Colonic mucosa (tissue), 4 donors: ENCODE data around the gene ADGRB2. TPM values are rescaled to one million over a fixed set of nuclear protein-coding genes. Genes with fewer than 3 reads are reported as not detected.
A peak's percentile ranks its signal among the peaks of the same experiment; 100 is the strongest.

Experiments
- DNase-seq: peaks from one replicate; pipeline ENCODE4 v3.0.0-alpha.2; 2020
- H3K27ac ChIP-seq: fragments of 200-600 bp; one replicate; pipeline ENCODE4 v1.8.0; 2021
- H3K27me3 ChIP-seq: fragments of 200-600 bp; one replicate; pipeline ENCODE4 v1.8.0; 2021
- H3K36me3 ChIP-seq: fragments of 200-600 bp; one replicate; pipeline ENCODE4 v1.8.0; 2021
- H3K4me1 ChIP-seq: fragments of 200-600 bp; one replicate; pipeline ENCODE4 v1.8.0; 2021; ENCODE audit warnings: mild to moderate bottlenecking
- H3K4me3 ChIP-seq: fragments of 200-600 bp; one replicate; pipeline ENCODE4 v1.8.0; 2021
- H3K9ac ChIP-seq, 2 donors: one replicate each; pipeline ENCODE4 v1.7.0; 2013; ENCODE audit warnings: control low read depth in 2 of 2, low read depth in 2 of 2, low read length in 2 of 2
- H3K9me3 ChIP-seq: fragments of 200-600 bp; one replicate; pipeline ENCODE4 v1.8.0; 2021
- CTCF ChIP-seq: fragments of 200-600 bp; IDR thresholded peaks from one replicate; pipeline ENCODE4 v1.8.0; 2022; ENCODE audit warnings: antibody characterized with exemption, mild to moderate bottlenecking
- intact Hi-C: fragments of 100-400 bp; cut with DNase I; formaldehyde crosslinking; loops from one replicate; pipeline ENCODE4 v1.14.1; 2022
- total RNA-seq, 2 donors: library from RNA; stranded (reverse); fragmentation: NEBNext Ultra II Directional in 1 of 2; extraction: Animal tissue kit (Norgen Biotek cat#: 25700) in 1 of 2; gene quantifications; one replicate each; pipeline ENCODE4 v1.2.1, GENCODE V29; 2021
- donor health status: healthy.
- donor health status: DM: no; HTN: no; CAD: no.
- donor health status: DM: no; HTN: no; CAD: no.

Gene ADGRB2
- total RNA-seq, 2 donors from 2014 or later = 0.59 to 1.6 TPM

- no peak overlapping the region for H3K9ac ChIP-seq
- H3K36me3 ChIP-seq = no peaks in the 10 kb centered on the region
- no peak for DNase-seq
- H3K4me3 ChIP-seq = peak overlapping the region; percentile 31
- peaks cover 11% of the 10 kb centered on the region for H3K4me1 ChIP-seq
- peak; percentile 10 for TF ChIP-seq CTCF
- no peaks in the 10 kb centered on the region for H3K27me3 ChIP-seq
- H3K9me3 ChIP-seq = no peaks in the 10 kb centered on the region
- intact Hi-C loops = loop anchor here (10.0 kb wide), 1 partner anchor 69 kb away; no protein-coding TSS in a partner anchor
- peak overlapping the region; percentile 89 for H3K27ac ChIP-seq
Observed at GRCh38 chr1:31715873-31716220, 48.3 kb downstream of the ADGRB2 start.

- intact Hi-C loops = loop anchor here (10.0 kb wide), 1 partner anchor 70 kb away; no protein-coding TSS in a partner anchor
- Histone ChIP-seq H3K9ac (peak overlapping the region; percentile 39 to 51), H3K9me3 (no peaks in the 10 kb centered on the region), H3K27me3 (no peaks in the 10 kb centered on the region), H3K4me1 (peaks cover 11% of the 10 kb centered on the region), H3K36me3 (no peaks in the 10 kb centered on the region), H3K27ac (peak overlapping the region; percentile 89), H3K4me3 (peak overlapping the region; percentile 31)
- peak; percentile 86 for TF ChIP-seq CTCF
- peak; percentile 97 for DNase-seq
Observed at GRCh38 chr1:31715087-31715872, 48.9 kb downstream of the ADGRB2 start.

- H3K36me3 ChIP-seq = no peaks in the 10 kb centered on the region
- peaks cover 11% of the 10 kb centered on the region for H3K4me1 ChIP-seq
- DNase-seq = peak; percentile 66
- H3K27me3 ChIP-seq = no peaks in the 10 kb centered on the region
- no peaks in the 10 kb centered on the region for H3K9me3 ChIP-seq
- no peak overlapping the region for H3K9ac ChIP-seq
- H3K4me3 ChIP-seq = peak overlapping the region; percentile 31
- intact Hi-C loops = loop anchor here (10.0 kb wide), 1 partner anchor 70 kb away; no protein-coding TSS in a partner anchor
- TF ChIP-seq CTCF = no peak
- H3K27ac ChIP-seq = peak overlapping the region; percentile 89
Observed at GRCh38 chr1:31714442-31715086, 49.6 kb downstream of the ADGRB2 start.

GRCh38 chr1:31712630-31713029, 51.5 kb downstream of the ADGRB2 start:
- Histone ChIP-seq H3K27ac (peak overlapping the region; percentile 10), H3K4me3 (no peak overlapping the region), H3K9ac (no peak overlapping the region), H3K27me3 (no peaks in the 10 kb centered on the region), H3K4me1 (peaks cover 11% of the 10 kb centered on the region), H3K9me3 (no peaks in the 10 kb centered on the region), H3K36me3 (no peaks in the 10 kb centered on the region)
- TF ChIP-seq CTCF = no peak
- DNase-seq = peak; percentile 73
- intact Hi-C loops = loop anchor here (10.0 kb wide), 1 partner anchor 72 kb away; no protein-coding TSS in a partner anchor

- no peaks in the 10 kb centered on the region for H3K27me3 ChIP-seq
- H3K27ac ChIP-seq = peak overlapping the region; percentile 10
- no peak overlapping the region for H3K9ac ChIP-seq
- H3K4me3 ChIP-seq = no peak overlapping the region
- no peak for TF ChIP-seq CTCF
- DNase-seq = no peak
- intact Hi-C loops = loop anchor here (10.0 kb wide), 1 partner anchor 73 kb away; no protein-coding TSS in a partner anchor
- peaks cover 11% of the 10 kb centered on the region for H3K4me1 ChIP-seq
- H3K36me3 ChIP-seq = no peaks in the 10 kb centered on the region
- H3K9me3 ChIP-seq = no peaks in the 10 kb centered on the region
Observed at GRCh38 chr1:31712068-31712467, 52.1 kb downstream of the ADGRB2 start.
